NCI-H748 treated with DMSO at 0.1 percent for 48 hours (cell line): ENCODE measurements around the gene IL12B.
"Not testable (repeated sequence)": the region's sequence is repeated elsewhere in the genome, so short reads cannot be mapped to it uniquely, and the experiment has no call there.

Experiments used
- DNase-seq: peaks from one replicate; lab custom pipeline; 2025; lab: John Stamatoyannopoulos, UW

IL12B gene

DNA sequence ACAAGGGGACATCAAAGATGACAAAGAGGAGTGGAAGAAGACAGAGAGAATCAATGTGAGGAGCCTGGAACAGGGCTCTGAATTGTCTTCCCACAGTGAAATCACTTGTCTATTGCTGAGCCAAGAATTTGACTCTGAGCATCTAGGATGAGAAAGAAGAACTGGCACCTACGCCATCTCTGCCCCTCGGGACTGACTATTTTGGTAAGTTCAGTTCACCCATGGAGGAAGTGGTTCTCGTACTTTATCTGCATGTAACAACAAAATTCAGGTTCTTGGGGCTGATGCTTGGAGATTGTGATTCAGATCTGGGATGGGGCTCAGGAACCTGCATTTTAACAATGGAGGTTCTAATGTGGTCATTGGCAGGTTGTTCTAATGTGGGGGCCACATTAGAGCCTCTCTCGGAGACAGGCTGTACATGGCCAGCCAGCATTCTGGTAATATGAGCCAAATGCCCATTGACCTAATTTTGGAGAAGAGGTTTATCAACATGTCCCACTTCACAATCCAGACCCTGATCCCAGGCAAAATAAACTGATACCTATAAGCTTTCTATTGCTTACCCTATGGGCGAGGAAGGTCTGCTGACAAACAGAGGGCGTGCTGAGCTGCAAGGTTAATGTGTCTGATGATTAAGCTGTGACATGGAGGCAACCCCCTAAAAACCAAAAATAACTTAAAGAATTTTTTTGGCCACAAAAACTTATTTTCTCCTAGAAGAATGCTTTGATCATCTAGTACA lies 2.7 kb upstream of the IL12B start:
- no peak for DNase-seq

DNA sequence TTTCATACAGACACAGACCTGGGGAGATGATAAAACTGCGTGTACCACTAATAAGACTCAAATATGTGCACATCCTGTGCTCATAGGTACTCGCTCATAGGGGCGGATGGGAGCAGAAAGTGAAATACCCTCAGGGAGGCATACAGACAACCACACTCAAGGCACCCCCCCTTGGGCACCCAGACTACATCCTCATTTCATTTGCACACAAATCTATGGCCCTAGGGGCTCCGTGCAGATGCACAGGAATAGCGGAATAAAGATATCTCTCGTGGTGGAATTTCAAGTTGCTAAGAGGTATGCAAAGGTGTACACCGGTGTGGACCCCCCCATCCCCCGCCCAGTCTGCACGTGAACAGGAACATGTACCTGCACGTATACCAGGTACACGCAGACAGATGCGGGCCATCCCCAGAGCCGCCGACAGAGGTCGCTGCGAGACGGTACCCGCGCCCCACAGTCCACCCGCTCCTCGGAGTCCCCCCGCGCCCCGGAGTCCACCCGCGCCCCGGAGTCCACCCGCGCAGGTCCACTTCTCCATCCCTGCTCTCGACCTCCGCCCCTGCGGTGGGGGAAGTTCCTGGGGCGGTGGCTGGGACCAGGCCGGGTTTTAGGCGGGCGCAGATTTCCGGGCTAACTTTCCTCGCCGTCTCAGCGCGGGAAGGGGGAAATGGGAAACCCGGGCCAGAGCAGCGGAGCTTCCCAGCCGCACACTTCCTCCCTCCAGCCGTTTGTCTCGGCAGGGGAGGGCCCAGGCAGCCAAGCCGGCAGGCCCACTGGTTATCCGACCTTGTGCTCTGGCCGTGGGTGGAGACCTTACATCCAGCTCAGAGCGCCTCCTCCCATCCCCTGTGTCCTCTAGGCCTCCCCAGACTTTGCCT lies 1.0 kb upstream of the IL12B start:
- DNase-seq: peak; percentile 59

DNA sequence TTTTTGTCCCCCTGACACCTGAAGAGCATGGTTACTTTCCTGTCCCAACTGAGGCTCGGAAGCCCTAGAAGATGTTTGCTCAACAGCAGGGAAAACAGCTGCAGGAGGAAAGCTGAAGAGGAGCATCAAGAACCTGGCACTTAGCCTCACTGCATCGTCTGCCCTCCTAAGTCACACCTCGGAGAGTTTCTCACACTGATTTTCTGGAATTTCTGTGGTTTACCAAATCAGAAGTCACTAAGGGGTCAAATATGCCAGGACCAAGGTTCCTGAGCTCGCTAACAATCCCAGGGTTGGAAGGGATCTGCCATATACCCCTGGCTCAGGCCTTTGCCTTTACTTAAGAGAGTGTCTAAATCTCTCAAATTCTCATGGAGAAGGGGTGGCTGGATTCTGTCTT lies 5.3 kb downstream of the IL12B start:
- no peak for DNase-seq

DNA sequence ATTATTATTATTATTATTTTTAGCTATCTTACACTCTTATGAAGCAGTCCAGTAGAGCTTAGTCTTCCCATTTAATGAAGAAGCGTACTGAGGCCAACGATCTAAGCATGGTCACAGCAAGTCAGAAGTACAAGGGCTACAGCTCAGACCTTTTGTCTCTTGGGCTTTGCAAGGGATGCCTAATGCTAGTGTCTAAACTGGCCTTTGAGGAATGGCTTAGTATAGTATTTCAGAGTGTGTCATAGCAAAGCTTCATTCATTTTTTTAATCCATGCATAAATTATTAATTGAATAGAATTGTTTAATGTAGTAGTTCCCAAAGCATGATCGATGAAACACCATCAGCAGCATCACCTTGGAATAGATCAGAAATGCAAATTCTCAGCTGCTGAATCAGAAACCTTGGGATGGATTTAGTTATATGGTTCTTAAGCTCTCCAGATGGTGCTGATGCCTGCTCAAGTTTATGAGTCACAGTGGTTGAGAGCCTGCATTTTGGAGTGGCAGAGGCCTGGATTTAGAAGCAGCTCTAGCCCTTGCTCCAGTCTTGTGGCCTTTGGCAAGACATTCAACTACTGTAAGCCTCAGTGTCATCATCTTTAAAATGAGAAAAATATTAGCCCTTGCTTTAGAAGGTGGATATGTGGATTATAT lies 6.1 kb downstream of the IL12B start:
- no peak for DNase-seq

DNA sequence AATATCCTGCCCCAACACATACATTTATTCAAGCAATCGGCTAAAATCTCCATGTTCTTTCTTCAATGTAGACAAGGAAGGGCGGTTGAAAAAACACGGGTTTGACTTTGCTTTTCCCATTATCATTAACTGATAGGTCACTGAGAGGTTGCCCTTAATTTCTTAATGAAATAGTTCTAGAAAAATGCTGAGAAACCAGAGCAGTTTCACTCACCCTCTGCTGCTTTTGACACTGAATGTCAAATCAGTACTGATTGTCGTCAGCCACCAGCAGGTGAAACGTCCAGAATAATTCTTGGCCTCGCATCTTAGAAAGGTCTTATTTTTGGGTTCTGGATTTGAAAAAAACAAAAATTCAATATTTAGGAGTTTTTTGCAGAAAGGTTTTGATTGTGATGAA lies 8.1 kb downstream of the IL12B start:
- DNase-seq: no peak

DNA sequence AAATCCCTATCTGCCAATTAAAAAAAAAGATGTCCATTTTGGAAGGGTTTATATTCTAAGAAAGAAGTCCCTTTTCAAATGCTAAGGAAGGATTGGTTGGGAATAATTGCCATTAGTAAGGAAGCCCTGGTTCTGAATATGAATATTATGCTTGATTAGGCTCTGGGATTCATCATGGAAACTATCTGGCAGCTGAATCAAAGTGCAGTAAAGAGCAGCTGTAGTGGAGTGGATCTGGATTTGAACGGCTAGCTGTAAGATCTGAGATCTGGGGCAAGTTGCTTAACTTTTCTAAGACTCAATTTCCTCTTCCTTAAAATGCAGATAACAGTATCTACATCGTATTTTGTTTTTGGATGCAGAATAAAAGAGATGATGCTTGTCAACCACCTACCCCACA lies 10.5 kb downstream of the IL12B start:
- no peak for DNase-seq

DNA sequence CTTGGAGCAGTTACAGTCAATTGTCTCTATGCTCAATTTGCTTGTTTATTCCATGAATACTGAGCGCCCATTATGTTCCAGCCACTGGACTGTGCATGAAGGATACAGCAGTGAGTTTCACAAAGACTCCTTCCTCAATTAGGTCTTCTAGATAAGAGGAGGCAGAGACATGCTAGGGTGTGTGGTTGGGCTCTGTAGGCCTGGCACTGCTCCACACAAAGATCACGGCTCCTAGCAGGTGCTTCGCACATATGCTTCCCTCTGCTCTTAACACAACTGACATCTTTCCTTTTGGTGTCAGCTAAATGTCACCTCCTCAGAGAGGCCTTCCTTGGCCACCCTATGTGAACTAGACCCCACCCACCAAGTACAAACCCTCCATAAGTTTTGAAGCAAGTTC lies 10.9 kb downstream of the IL12B start:
- DNase-seq: no peak

DNA sequence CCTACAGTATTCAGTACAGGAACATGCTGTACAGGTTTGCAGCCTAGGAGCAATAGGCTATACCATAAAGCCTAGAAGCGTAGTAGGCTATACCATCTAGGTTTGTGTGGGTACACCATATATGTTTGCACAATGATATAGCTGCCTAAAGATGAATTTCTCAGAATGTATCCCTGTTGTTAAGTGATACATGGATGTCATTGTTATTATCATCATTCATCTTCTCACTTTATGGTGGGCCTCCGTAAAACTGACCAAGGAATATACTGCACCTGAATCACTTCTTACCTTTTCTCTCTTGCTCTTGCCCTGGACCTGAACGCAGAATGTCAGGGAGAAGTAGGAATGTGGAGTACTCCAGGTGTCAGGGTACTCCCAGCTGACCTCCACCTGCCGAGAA lies 11.8 kb downstream of the IL12B start:
- no peak for DNase-seq

DNA sequence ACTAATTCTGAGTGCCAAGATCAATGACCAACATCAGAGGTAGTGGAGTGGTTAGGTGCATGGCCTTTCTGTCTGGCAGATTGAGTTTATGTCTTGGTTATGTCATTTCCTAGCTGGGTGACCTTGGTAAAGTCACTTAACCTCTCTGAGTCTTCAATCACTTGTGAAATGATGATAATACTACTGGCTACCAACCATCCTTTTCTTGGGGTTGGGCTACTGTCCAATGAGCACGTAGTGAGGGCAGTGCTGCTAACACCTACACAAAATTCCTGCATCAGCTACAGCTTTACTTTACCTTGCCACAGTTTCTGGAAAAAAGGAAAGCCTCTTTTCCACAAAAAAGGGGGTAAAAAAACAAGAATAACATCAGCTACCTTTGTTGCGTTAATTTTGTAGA lies 12.4 kb downstream of the IL12B start:
- DNase-seq: no peak

DNA sequence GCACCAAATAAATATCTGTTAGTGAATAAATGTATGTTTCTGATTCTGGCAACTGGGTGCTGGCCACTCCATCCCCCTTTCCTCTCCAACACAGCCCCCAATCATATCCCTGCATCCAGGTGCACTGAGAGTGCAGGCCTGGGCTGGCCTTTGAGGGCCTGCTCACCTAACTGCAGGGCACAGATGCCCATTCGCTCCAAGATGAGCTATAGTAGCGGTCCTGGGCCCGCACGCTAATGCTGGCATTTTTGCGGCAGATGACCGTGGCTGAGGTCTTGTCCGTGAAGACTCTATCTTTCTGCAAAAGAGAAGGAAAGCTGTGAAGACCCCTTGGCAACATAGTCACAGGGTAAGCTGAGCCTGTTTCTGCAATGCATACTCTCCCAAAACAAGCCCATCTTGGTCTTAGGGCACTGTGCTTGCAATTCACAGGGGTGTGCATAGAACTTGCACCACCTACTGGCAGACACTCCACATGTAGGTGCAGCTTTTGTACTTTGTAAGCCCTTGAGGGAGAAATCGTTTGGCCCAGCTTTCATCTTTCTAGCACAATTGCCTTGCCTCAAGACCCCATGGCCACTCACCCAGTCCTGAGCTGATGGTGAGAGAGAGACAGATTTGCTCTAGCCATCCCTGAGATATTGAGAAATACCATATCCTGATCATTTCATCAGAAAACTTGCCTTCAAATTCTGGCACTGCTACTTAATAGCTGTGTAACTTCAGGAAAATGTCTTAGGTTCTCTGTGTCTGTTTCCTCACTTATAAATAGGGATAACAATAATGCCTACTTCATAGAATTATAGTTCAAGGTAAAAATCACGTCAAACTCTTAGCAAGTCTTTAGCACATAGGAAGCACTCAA lies 13.5 kb downstream of the IL12B start:
- DNase-seq: no peak

DNA sequence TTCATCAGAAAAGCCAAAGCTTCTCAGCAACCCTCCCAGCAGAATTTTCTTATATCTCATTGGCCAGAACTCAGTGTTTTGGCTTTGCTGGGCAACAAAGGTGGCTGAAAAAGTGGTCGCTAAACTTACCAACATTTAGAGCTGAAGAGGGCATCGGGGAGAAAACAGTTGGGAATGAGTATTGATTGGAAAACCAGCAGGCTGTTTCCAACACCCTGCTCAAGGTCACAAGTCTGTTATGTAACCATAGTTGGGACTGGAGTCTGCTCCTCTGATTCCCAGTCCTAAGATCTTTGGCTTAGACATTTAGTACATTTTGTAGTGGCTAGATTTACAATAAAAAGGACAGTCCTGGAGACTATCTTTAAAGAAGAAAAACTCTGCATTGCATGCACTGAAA lies 17.1 kb downstream of the IL12B start:
- DNase-seq: no peak

DNA sequence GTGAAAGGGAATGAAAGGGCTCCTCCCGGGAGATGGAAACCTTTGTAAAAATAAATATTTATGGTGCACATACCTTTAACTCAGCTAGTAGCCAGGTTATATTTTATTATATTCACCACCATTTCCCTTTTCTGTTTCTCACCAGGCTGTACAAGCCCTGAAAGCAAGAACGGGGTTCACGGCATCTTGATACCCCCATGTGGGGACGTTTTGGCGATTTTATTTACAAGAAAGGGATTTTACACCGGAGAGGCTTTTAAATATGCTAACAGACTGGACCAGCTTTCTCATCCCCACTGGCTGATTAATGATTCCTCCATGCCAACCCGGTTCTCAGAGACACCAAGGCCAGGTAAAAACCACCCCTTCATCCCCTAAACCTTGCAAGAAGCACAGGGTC lies 19.2 kb downstream of the IL12B start:
- no peak for DNase-seq

DNA sequence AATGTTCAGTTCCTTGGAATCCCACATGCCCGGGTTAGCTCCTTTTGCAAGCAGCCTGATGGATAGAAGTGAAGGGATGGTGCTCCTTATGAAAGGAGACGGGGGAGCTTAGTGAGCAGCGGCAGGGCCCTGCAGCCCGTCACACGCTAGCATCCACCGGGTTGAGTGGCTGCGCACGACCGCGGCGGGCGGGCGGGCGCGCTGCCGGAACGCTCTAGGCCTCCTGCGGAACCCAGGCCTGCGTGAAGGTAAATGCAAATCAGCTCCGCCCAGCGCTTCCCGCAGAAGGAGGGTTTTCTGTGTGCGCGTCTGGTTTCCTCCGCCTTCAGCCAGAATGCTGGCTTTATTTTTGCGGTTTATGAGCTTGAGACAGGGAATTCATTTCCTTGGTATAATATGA lies 19.8 kb downstream of the IL12B start:
- peak; percentile 27 for DNase-seq

DNA sequence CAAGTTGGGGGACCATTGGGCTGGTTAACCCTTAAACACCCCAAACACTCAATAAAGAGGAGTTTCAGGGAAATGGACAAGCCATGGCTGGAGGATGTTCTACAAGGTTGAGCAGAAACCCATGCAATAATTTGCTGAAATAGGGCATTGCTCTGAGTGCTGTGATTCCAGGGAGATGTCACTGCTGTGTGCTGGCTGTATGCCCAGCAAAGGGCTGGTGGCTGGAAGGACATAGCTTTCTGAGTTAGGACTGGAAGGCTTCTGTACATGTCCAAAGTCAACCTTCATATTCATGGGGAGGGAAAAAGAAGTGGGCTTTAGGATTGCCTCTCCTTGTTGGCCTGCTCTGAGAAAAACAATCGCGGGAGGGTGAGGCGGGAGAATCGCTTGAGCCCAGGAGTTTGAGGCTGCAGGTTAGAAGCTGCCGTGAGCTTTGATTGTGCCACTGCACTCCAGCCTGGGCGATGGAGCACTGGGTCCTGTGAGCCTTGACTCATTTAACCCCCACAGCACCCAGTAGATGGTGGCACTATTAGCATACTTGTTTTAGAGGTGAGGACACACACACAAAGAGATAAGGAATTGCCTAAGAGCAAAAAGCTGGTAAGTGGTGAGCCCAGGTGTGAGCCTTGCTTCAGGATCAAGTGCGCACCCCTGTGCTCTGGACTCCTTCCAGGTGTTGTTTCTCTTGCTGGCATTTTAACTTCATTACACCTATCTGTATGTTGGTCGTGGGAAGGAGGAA lies 20.4 kb downstream of the IL12B start:
- DNase-seq: no peak

DNA sequence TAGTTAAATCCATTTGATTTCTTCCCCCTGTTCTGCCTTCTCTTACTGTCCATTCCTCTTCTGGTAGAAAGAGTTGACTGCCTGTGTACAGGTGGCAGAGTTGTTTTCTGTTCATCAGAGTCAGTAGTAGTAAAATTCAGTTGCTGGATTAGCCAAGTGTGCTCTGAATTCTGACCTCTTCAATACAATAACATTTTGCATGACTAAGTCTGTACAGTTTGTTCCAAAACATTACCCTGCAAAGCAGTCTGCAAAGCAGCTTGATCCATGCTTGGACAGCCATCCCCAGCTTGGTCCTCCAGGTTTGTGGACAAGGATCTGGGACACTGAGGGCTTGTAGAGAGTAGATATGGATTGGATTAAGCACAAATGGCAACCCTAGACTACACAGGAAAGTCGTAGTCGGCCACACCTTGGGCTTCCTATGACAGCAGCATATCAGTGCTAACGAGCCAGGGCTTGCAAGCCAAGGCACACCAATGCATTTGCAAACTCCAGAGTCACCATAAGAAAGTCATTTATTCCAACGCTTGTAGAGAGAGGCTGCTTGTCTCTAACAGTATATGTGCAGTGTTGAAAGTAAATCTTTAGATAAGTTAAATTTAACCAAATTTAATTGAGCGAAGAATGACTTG lies 25.2 kb downstream of the IL12B start:
- DNase-seq: no peak

DNA sequence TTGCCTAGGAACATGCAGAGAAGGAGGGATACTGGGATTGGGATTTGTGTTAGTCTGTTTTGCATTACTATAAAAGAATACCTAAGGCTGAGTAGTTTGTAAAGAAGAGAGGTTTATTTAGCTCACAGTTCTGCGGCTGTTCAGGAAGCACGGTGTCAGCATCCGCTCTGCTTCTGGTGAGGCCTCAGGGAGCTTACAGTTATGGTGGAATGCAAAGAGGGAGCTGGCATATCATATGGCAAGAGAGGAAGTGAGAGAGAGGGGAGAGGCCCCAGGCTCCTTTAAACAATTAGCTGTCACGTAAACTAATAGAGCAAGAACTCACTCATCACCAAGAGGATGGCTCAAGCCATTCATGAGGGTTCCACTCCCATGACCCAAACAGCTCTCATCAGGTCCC lies 27.0 kb downstream of the IL12B start:
- DNase-seq: no peak

DNA sequence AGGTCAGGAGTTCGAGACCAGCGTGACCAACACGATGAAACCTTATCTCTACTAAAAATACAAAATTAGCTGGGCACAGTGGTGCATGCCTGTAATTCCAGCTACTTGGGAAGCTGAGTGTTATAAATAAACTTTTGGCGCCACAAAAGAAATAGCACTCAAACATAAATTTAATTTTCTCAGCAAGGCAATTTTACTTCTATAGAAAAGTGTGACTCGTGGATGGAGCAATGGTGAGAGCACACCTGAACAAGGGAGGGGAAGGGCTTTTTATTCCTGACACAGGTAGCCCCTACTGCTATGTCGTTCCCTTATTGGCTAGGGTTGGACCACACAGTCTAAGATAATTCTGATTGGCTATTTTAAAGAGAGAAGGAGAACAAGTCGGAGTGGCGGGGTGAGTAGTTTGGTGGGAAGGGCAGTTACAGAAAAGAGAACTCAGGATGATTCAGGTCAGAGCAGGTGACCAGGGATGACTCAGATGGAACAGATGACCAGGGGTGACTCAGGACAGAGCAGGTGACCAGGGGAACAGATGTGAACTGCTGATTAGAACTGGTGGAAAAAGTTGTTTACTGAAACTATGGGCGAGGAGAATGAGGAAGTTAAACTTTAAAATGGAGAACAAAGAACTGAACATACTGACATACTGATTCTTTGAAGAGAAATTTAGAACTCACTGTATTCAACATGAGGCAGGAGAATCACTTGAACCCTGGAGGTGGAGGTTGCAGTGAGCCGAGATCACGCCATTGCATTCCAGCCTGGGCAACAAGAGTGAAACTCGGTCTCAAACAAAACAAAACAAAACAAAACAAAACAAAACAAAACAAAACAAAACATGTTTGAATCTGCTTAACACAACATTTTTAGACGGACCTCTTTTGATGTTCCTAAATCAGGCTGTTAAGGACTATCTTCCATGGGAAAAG lies 28.1 kb downstream of the IL12B start:
- not testable (repeated sequence) for DNase-seq

DNA sequence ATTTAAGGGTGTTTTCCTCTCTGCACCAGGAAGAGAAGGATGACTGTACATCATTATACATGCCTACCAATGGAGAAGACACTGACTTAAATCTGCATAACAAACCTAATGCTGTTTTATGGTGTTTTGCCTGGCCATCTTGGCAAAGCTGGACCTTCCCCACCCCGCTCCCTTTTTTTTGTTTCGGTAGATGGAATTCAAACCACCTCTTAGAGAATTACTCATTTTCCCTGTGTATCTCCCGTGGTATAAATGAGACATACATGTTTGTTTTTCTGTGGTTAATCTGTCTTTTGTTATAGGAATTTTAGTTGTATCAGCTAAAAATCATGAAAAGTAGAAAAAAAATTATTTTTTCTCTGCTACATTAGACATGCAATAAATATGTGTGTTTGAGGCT lies 28.8 kb downstream of the IL12B start:
- DNase-seq: no peak

DNA sequence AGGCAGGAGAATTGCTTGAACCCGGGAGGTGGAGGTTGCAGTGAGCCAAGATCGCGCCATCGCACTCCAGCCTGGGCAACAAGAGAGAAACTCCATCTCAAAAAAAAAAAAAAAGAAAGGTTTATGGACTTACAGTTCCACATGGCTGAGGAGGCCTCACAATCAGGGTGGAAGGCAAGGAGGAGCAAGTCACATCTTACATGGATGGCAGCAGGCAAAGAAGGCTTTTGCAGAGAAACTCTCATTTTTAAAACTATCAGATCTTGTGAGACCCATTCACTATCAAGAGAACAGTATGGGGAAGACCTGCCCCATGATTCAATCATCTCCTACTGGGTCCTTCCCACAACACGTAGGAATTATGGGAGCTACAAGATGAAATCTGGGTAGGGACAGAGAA lies 33.0 kb downstream of the IL12B start:
- not testable (repeated sequence) for DNase-seq

DNA sequence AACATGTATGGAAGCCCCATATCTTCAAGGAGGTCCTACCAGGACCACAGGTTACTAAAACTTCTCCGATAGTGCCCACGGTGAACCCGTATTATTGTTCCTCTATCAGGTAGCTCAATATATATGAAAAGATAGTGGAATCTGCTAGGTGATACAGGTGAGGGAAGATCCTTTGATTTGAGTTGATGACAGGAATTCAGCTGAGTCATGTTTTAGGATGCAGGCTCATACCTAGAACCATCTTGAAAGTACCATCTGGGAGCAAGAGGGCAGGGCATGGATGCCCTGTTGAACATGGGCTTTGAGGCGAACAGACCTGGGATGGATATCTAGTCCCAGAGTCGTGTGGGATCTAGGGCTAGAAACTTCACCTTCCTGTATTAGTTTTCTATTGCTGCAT lies 35.4 kb downstream of the IL12B start:
- no peak for DNase-seq
